Choroid plexus epithelial cell (primary cell): ENCODE results near the gene TPI1.

ENCODE experiments used
- DNase-seq: peaks from one replicate; pipeline ENCODE4 v3.0.0-alpha.2; 2010; ENCODE audit warnings: low read depth
- H3K4me3 ChIP-seq: 2 replicates; pipeline ENCODE4 v1.5.1; 2011; ENCODE audit warnings: low read depth, mild to moderate bottlenecking, control low read depth, low read length, moderate library complexity
- CTCF ChIP-seq: conservative IDR thresholded peaks from 2 replicates; pipeline ENCODE4 v1.5.1; 2011; ENCODE audit warnings: low read depth, mild to moderate bottlenecking, control low read depth, inconsistent platforms, low read length, moderate library complexity

TPI1 gene

DNA sequence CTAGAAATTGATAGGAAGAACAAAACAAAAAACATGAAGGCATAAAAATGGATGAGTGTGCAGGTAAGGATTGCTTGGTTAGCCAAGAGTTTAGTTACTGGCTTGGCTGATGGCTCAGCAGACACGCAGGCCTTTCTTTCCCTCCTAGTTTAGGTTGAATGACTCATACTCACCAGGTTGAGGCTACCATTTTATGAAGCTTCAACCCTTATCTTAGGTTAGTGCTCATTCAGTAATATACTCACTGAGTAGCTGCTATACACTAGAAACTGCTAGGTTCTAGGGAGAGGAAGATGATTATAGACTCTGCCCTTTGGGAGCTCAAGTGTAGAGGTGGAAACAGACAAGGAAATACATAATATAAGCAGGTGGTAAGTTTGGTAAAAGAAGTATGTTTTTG lies 33.1 kb upstream of the TPI1 start:
- no peak overlapping the region for H3K4me3 ChIP-seq
- no peak for TF ChIP-seq CTCF
- no peak for DNase-seq

DNA sequence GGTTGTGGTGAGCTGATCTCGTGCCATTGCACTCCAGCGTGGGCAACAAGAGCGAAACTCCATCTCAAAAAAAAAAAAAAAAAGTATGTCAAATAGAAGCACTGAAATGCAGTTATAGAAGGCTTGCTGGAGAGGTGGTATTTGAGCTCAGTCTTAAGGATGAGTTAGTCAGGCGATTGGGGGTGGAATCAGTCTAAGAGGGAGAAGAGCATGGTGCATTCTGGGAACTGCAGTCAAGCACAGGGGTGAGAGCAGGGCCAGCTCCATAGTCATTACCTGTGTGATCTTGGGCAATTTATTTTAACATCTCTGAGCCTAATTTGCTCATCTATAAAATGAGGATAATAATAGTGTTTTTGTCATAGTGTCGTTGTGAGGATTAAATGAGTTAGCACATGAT lies 32.5 kb upstream of the TPI1 start:
- no peak for TF ChIP-seq CTCF
- H3K4me3 ChIP-seq, result no peak overlapping the region
- no peak for DNase-seq

- no peak for DNase-seq
- TF ChIP-seq CTCF, result no peak
- no peak overlapping the region for H3K4me3 ChIP-seq
These were observed 30.5 kb upstream of the TPI1 start for GRCh38 chr12:6836851-6837250.

GRCh38 chr12:6837370-6838060 lies 29.8 kb upstream of the TPI1 start:
- no peak overlapping the region for H3K4me3 ChIP-seq
- DNase-seq, result no peak
- no peak for TF ChIP-seq CTCF

GRCh38 chr12:6838854-6839253 lies 28.5 kb upstream of the TPI1 start:
- no peak overlapping the region for H3K4me3 ChIP-seq
- DNase-seq, result no peak
- no peak for TF ChIP-seq CTCF

GRCh38 chr12:6839482-6840201 lies 27.7 kb upstream of the TPI1 start:
- no peak overlapping the region for H3K4me3 ChIP-seq
- TF ChIP-seq CTCF, result no peak
- no peak for DNase-seq

GRCh38 chr12:6840330-6840729 lies 27.0 kb upstream of the TPI1 start:
- no peak for DNase-seq
- no peak for TF ChIP-seq CTCF
- H3K4me3 ChIP-seq, result no peak overlapping the region
